Liver (tissue), 9 donors: ENCODE results near the gene ATP10A. TPM values are rescaled to one million over a fixed set of nuclear protein-coding genes. Genes with fewer than 3 reads are reported as not detected.

Experiments
- DNase-seq: peaks from one replicate; pipeline ENCODE4 v3.0.0-alpha.2; 2017; ENCODE audit warnings: low spot score
- H3K27ac ChIP-seq, 2 donors: one replicate each; pipeline ENCODE4 v1.7.0; 2013; ENCODE audit warnings: inconsistent platforms in 2 of 2, low read length in 2 of 2, control low read depth in 1 of 2, low read depth in 1 of 2, mild to moderate bottlenecking in 1 of 2
- H3K27me3 ChIP-seq, 4 donors: one replicate each; pipeline versions ENCODE4 v1.6.1 to v1.7.0; 2013; ENCODE audit warnings: low read length in 3 of 4, inconsistent platforms in 1 of 4, mild to moderate bottlenecking in 1 of 4, moderate library complexity in 1 of 4; ENCODE audit not compliant: control insufficient read depth in 4 of 4, insufficient read depth in 4 of 4
- H3K36me3 ChIP-seq, 4 donors: one replicate each; pipeline versions ENCODE4 v1.6.1 to v1.7.0; 2013; ENCODE audit warnings: low read length in 3 of 4, mild to moderate bottlenecking in 3 of 4, low read depth in 1 of 4, moderate library complexity in 1 of 4; ENCODE audit not compliant: control insufficient read depth in 4 of 4, insufficient read depth in 3 of 4
- H3K4me1 ChIP-seq, 4 donors: one replicate each; pipeline versions ENCODE4 v1.6.1 to v1.7.0; 2013; ENCODE audit warnings: low read length in 3 of 4, mild to moderate bottlenecking in 3 of 4, moderate library complexity in 1 of 4; ENCODE audit not compliant: control insufficient read depth in 4 of 4, insufficient read depth in 4 of 4
- H3K4me3 ChIP-seq, 3 donors: one replicate each; pipeline versions ENCODE4 v1.6.1 to v1.7.0; 2013; ENCODE audit warnings: low read length in 3 of 3, control low read depth in 1 of 3, low read depth in 1 of 3, mild to moderate bottlenecking in 1 of 3
- H3K9ac ChIP-seq, 2 donors: one replicate each; pipeline ENCODE4 v1.7.0; 2013; ENCODE audit warnings: low read length in 2 of 2, mild to moderate bottlenecking in 2 of 2, moderate library complexity in 2 of 2, control low read depth in 1 of 2, low read depth in 1 of 2
- H3K9me3 ChIP-seq, 4 donors: one replicate each; pipeline versions ENCODE4 v1.6.1 to v1.7.0; 2013; ENCODE audit warnings: low read length in 3 of 4; ENCODE audit not compliant: control insufficient read depth in 4 of 4
- ATF3 ChIP-seq: IDR thresholded peaks from 2 replicates; pipeline ENCODE4 v1.6.1; 2016; ENCODE audit warnings: antibody characterized with exemption
- CTCF ChIP-seq: fragments of 150-350 bp; IDR thresholded peaks from 2 replicates; pipeline ENCODE4 v1.5.1; 2017; ENCODE audit warnings: improper control_type of control experiment, low read depth, low read length; ENCODE audit not compliant: missing input control
- EGR1 ChIP-seq, 2 donors: IDR thresholded peaks; 2 replicates each; pipeline ENCODE4 v1.6.1; 2016 to 2018; ENCODE audit warnings: antibody characterized with exemption in 2 of 2, low read depth in 2 of 2
- FOXA1 ChIP-seq: IDR thresholded peaks from 2 replicates; pipeline ENCODE4 v1.6.1; 2016; ENCODE audit warnings: antibody characterized with exemption
- FOXA2 ChIP-seq: IDR thresholded peaks from 2 replicates; pipeline ENCODE4 v1.6.1; 2016; ENCODE audit warnings: antibody characterized with exemption
- GABPA ChIP-seq, 2 donors: IDR thresholded peaks in 1 of 2; conservative IDR thresholded peaks in 1 of 2; 2 replicates each; pipeline ENCODE4 v1.6.1; 2016; ENCODE audit warnings: antibody characterized with exemption in 2 of 2, mild to moderate bottlenecking in 1 of 2, moderate library complexity in 1 of 2
- HNF4A ChIP-seq, 2 donors: conservative IDR thresholded peaks; 2 replicates each; pipeline ENCODE4 v1.6.1; 2016; ENCODE audit warnings: antibody characterized with exemption in 2 of 2, mild to moderate bottlenecking in 2 of 2
- HNF4G ChIP-seq: IDR thresholded peaks from 2 replicates; pipeline ENCODE4 v1.6.1; 2016; ENCODE audit warnings: antibody characterized with exemption
- JUND ChIP-seq, 2 donors: IDR thresholded peaks; 2 replicates each; pipeline ENCODE4 v1.6.1; 2016; ENCODE audit warnings: antibody characterized with exemption in 2 of 2
- MAX ChIP-seq: IDR thresholded peaks from 2 replicates; pipeline ENCODE4 v1.6.1; 2016; ENCODE audit warnings: antibody characterized with exemption
- NR2F2 ChIP-seq: IDR thresholded peaks from 2 replicates; pipeline ENCODE4 v1.6.1; 2016; ENCODE audit warnings: antibody characterized with exemption
- RAD21 ChIP-seq, 2 donors: IDR thresholded peaks; 2 replicates each; pipeline ENCODE4 v1.6.1; 2016; ENCODE audit warnings: antibody characterized with exemption in 2 of 2, mild to moderate bottlenecking in 2 of 2
- REST ChIP-seq: IDR thresholded peaks from 2 replicates; pipeline ENCODE4 v1.6.1; 2016; ENCODE audit warnings: antibody characterized with exemption, mild to moderate bottlenecking
- RXRA ChIP-seq, 2 donors: IDR thresholded peaks; 2 replicates each; pipeline ENCODE4 v1.6.1; 2017 to 2018; ENCODE audit warnings: antibody characterized with exemption in 2 of 2, mild to moderate bottlenecking in 1 of 2
- SP1 ChIP-seq: IDR thresholded peaks from 2 replicates; pipeline ENCODE4 v1.6.1; 2018; ENCODE audit warnings: antibody characterized with exemption, mild to moderate bottlenecking
- TAF1 ChIP-seq: conservative IDR thresholded peaks from 2 replicates; pipeline ENCODE4 v1.6.1; 2016; ENCODE audit warnings: antibody characterized with exemption, mild to moderate bottlenecking
- YY1 ChIP-seq: IDR thresholded peaks from 2 replicates; pipeline ENCODE4 v1.6.1; 2016; ENCODE audit warnings: antibody characterized with exemption, mild to moderate bottlenecking
- ZBTB33 ChIP-seq: IDR thresholded peaks from 2 replicates; pipeline ENCODE4 v1.6.1; 2016; ENCODE audit warnings: antibody characterized with exemption
- WGBS: extraction: QIAGEN DNeasy Blood & Tissue Kit; methylation state at CpG from one replicate; pipeline ENCODE4 v1.1.7; 2013; 5-methylcytosine and 5-hydroxymethylcytosine counted together
- polyA plus RNA-seq, 2 donors: library from polyadenylated mRNA; stranded (reverse) in 1 of 2; unstranded in 1 of 2; fragments of 200-250 nt in 1 of 2; fragments of >200 nt in 1 of 2; fragmentation: Nextera tagmentation in 1 of 2; extraction: Ambion mirVana in 1 of 2; gene quantifications; one replicate each; pipeline versions ENCODE4 v1.2.1 to v1.2.3, GENCODE V29; 2013 to 2015
- total RNA-seq, 2 donors: library from RNA; depleted of rRNA; stranded (reverse); fragments of >200 nt; gene quantifications; one replicate each; pipeline ENCODE4 v1.2.3, GENCODE V29; 2014
- donor health status: healthy.
- donor health status: healthy.
- donor health status: healthy.
- donor health status: healthy.
- donor health status: healthy.

The ATP10A gene
- total and polyA plus RNA-seq, 4 donors: 0.22 to 1.8 (median 0.39) TPM

GRCh38 chr15:25905140-25905539 lies 42.0 kb upstream of the ATP10A start (continued):
- TF ChIP-seq CTCF: no peak
- TF ChIP-seq MAX: no peak
- no peak for TF ChIP-seq SP1
- TF ChIP-seq FOXA1: no peak
- no peak for TF ChIP-seq TAF1

GRCh38 chr15:25903024-25903581 lies 40.0 kb upstream of the ATP10A start:
- no peak for DNase-seq
- 58% methylated on average over 10 of the region's 10 CpGs for WGBS
- TF ChIP-seq ZBTB33 (no peak), YY1 (no peak), MAX (no peak), NR2F2 (no peak), HNF4G (no peak), RXRA (IDR thresholded peaks at IDR 0.05) (no peak), EGR1 (IDR thresholded peaks at IDR 0.05; ENCODE audit: low read depth in 2 of 2) (no peak), GABPA (IDR thresholded peaks at IDR 0.05 in 1 of 2, conservative IDR thresholded peaks at IDR 0.05 in 1 of 2) (no peak), JUND (IDR thresholded peaks at IDR 0.05) (no peak), FOXA2 (no peak), REST (no peak), SP1 (no peak), TAF1 (no peak), HNF4A (conservative IDR thresholded peaks at IDR 0.05) (no peak), CTCF (no peak), RAD21 (IDR thresholded peaks at IDR 0.05) (no peak), ATF3 (no peak), FOXA1 (no peak)
- H3K9me3 ChIP-seq: no peaks in the 10 kb centered on the region
- no peak overlapping the region for H3K9ac ChIP-seq
- H3K36me3 ChIP-seq: no peaks in the 10 kb centered on the region
- no peaks in the 10 kb centered on the region for H3K4me1 ChIP-seq
- H3K4me3 ChIP-seq: no peak overlapping the region
- H3K27ac ChIP-seq: no peak overlapping the region
- no peaks in the 10 kb centered on the region for H3K27me3 ChIP-seq
